NCI-H748 (cell line): ENCODE measurements around the gene TAS2R41.

Source experiments
- DNase-seq: peaks from one replicate; lab custom pipeline; 2025; ENCODE audit not compliant: unreplicated experiment; lab: John Stamatoyannopoulos, UW

The TAS2R41 gene

DNA sequence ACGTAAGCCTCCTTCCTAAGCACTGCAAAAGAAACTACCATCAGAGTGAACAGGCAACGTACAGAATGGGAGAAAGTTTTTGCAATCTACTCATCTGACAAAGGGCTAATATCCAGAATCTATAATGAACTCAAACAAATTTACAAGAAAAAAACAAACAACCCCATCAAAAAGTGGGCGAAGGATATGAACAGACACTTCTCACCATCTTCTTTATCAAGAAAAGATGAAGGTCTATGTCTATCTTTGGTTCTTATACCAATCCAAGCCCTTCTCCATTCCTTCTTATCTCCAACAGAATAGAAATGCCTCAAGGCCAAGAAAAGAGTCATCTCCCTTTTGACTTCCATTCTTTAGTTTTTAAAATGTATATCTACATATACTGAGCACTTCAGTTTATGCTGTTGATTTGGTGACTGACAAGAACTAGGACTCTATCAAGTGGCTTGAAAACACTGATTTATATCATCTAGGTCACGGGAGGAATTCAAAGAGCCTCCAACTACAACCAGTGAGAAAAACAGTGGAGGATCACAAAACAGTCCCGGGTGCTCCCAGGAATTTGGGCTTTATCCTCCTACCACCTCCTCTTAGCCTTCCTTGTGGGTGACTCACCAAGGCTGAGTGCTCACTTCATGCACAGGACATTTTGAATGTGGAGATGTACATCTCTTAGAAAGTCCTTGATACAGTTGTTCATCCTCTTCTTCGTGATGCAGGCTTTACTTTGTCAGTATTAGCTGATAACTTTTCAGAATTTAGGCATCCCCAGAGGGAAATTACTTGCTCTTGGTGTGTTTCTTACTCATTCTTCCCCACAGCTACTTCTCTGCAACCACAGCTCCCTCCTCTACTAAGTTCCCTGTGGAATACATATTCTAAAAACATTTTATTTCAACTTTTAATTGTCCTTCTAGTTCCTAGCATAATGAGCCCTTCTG is 15.4 kb downstream of the TAS2R41 start:
- no peak for DNase-seq

DNA sequence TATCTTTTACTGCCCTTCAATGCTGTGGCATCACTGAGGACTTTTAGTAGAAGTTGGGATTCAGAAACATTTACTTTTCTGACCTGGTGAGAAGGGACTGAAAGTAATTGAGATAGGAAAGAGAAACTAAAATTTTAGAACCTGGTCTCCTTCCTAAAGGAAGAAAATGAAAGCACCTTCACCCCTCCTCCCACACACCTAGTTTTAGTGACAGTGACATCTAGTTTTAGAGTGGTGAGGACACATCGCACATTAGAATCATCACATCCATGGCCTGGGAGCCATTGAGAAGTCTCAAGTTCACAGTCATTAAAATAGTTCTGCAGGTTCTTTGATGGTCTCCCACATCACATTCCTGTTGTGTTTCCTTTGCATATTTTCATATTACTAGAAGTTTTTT is 16.1 kb downstream of the TAS2R41 start:
- DNase-seq, result no peak

DNA sequence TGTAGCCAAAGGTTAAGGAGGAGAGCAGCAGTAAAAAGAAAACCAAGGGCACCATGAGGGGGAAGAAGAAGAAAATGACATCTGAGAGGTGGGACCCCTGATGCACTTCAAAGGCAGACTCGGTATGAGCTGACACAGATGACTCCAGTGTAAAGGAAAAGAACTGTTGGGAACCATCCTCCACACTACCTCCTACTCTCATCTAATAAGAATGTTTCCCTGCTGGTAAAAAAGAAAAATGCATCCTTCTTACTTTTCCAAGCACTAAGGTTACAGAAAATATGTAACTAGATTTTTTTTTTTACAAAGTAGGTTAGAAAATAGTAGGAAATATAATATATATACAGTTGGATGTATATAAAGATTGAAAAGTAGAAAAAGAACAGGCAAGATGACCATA is 16.9 kb downstream of the TAS2R41 start:
- DNase-seq, result no peak

DNA sequence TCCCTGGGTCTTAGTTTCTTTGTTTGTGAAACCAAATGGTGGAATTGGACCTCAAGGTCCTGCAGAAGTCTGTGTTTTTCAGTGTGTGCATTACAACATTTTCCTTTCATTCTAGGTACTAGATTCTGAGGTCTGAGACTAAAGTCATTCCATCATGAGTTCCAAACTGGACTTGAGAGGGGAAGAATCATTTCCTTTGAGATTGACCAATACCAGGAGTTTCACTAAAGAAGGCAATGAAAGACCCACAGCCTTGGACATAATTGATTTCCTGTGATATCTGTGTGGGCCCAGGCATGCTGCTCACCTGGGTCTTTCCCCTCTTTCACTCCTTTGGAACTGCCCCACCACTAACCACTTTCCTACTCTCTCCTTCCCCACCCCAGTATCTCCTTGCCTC is 18.2 kb downstream of the TAS2R41 start:
- no peak for DNase-seq

DNA sequence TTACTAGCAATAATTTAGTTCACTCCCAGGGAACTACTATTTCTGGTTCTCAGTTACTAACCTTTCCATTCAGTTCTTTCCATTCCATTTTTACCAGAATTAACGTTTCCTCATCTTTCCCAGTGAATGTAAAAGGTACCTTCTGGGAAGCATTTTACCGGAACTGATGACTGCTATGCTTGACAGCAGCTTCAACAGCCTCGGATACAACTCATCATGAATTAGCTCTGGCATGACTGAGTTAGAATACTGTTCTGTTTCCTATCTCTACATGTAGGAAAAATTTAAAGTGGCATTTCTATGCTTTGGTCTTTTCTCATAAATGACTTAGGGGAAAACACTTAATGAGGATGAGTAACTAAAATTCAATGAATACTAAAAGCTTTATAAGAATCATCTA is 18.6 kb downstream of the TAS2R41 start:
- no peak for DNase-seq

DNA sequence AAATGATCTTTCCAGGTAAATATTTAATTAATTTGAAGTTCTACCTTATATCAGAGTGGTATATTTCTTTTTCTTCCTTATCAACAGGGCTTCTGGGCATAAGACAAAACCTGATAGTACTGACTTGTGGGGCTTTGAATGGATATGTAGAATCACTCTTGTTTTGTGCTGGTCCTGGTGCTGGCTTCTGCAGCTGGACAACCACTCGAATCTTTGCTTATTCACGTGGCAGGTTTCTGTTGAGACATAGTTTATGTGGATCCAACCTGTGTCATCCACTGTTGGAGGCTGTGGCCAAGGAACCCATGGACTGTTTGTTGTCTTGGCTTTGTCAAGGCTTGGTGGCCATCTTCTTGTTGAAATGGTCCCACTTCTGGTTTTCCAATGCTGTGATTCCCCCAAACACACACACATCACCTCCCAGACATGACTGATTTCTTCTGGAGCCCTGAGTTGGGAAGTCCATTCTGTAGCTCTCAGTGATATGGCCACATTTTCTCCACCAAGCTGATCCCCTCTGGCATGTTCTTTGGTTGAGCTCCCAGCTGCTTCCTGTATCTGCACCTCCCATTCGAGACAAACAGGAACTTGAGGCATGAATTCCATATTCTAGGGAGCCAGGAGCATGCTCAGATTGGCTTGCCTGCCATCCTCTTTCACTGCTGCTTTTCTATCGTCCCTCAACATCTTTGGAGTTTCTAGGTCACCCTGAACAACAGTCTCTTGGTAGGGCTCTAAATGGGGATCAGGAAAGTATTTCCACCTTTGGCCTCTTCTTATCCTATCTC is 19.5 kb downstream of the TAS2R41 start:
- DNase-seq, result no peak

DNA sequence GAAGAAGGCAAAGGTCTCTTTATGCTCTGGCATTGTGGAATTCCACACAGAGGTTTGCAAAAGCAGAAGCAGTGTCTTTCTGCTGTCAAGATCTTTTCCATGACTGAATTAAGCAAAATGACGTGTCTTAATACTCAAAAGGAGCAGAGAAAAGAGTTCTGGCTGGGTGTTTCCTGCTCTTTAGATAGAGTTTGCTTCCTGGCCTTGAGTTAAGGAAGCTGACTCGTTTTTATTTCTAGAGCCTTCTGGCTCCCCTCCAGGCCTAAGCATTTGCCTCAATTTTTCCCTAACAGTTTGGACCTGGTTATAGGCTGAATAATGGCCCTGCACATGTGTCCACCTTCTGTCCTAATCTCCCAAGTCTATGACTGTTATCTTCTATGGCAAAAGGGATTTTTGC is 21.6 kb downstream of the TAS2R41 start:
- DNase-seq, result no peak

DNA sequence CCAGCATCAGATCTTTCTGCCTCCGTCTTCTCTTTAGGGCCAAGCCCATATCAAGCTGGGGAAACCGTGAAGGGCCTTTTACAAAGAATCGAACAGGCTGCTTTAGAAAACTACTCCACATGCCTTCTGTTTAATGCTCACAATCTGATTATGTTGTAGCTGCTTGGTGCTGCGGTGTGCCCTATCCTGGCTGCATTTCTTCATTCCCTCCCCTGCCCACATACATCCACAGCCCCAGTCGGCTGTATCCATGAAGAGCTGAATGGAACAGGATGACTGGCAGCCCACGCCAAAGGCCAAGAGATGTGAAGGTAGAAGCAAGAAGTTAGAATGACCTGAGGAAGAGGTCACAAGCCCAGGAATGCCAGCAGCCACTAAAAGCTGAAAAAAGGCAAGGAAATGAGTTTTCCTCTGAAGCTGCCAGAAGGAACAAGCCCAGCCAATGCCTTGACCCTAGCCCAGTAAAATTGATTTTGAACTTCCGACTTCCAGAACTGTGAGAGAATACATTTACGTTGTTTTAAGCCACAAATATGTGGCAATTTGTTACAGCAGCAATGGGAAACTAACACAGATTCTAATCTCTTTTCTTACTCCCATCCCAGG is 22.2 kb downstream of the TAS2R41 start:
- DNase-seq, result no peak

DNA sequence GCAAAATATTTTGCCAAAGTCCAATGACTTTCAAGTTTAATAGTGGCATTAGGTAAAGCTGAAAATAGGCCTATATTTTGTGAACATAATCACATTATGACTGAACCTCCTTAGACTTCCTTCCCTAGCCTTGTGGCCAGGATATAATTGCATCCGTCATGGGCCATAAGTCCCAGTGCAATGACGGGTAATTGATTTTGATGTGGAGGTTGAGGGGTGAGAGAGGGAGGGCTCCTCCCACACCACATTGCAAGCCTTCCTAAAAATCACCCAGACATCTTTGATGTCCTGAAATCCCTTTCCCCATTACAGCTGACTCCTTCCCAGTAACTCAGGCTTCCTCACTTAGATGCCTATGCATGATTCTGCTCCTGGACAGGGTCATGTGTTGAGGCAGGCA is 25.6 kb downstream of the TAS2R41 start:
- no peak for DNase-seq

DNA sequence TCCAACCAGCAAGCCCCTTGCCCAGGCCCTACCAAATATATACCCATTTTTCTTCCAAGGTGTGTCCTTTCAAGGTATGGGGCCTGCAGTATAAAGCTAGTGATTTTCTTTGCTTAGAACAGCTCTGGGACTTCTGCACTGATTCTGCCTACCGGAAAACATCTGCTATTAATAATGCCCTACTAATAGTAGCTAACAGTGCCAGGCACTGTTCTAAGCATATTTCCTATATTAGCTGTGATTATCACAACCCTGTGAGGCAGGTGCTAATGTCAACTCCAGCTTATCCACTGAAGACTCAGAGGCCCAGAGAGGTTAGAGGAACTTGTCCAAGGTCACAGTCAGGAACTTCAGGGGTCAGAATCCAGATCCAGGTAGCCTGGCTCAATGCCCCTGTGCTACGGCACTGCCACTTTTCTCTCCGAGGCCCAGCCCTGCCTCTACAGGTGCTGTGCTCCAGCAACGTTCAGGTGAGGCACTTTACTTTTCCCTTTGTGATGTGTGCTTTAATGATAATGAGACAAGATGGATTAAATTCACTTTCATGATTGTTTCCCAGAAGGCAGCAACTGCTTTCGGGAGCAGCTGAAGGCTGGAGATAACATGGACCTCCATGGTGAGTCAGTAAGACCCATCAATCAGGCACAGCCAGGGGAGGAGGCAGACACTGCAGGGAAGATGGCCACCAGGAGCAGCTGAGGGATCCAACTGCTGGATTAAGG is 26.7 kb downstream of the TAS2R41 start:
- DNase-seq, result no peak

DNA sequence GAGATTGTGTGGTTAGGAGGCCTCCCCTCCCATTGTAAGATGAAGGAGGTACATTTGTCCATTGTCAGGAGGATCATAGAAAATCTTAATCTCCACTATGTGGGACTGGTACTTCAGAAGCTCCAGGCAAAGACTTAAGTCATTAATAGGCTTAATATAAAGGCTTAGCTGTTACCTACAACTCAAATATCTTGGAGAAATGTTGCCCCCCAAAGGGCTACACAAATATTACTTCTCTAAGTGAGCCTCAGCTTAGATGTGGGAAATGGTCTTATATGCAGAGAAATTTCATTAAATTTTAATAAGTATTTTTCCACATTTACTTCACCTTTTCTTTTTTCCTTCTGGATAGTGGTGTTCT is 27.2 kb downstream of the TAS2R41 start:
- no peak for DNase-seq

DNA sequence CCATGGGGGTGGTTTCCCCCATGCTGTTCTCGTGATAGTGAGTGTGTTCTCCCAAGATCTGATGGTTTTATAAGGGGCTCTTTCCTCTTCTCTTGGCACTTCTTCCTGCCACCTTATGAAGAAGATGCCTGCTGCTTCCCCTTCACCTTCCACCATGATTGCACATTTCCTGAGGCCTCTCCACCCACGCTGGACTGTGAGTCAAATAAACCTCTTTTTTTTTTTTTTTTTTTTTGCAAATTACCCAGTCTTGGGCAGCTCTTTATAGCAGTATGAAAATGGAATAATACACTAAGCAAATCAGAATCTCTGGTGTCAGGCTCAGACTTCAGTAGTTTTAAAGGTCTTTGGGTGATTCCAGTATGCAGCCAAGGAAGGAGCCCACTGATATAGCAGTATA is 28.2 kb downstream of the TAS2R41 start:
- DNase-seq, result no peak

DNA sequence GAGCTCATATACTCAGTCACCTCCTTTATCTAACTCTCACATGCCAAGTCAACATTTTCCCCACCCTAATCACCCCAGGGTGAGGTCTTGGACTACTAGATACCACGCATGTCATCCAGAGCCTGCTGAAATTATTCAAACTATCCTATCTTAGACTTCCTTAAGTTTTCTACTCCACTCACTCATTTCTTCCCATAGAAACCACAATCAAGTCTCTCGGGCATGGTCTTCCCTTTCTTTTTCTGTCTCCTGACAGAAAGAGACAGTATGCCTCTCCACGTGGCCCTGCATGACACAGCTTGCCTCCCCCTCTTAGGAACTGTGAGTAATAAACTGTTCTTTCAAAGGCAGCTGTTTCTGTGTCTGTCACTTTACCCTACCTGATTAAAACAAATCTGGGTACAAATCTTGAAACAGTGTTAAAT is 29.4 kb downstream of the TAS2R41 start:
- no peak for DNase-seq

DNA sequence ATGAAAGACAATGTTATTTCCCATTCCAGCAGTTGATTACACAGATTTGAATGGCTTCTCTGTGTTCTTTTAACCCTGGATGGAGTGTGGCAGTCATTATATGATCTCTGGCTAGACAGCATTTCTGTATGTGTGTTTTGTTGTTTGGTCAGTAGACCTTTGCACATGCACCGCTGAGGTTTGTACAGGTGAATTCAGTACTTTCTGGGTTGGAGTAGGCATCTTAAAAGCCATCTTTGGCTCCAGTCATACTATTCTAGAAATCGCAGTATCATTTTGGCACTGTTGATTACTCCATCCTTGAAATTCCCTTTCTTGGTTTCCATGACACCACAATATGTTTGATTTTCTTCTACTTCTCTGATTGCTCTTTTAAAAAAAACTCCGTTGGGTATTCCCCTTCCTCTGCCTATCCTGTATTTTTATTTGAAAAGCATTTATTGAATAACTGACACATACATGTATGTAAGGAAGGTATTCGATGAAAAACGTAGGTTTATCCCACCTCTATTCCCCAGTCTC is 29.9 kb downstream of the TAS2R41 start:
- no peak for DNase-seq

DNA sequence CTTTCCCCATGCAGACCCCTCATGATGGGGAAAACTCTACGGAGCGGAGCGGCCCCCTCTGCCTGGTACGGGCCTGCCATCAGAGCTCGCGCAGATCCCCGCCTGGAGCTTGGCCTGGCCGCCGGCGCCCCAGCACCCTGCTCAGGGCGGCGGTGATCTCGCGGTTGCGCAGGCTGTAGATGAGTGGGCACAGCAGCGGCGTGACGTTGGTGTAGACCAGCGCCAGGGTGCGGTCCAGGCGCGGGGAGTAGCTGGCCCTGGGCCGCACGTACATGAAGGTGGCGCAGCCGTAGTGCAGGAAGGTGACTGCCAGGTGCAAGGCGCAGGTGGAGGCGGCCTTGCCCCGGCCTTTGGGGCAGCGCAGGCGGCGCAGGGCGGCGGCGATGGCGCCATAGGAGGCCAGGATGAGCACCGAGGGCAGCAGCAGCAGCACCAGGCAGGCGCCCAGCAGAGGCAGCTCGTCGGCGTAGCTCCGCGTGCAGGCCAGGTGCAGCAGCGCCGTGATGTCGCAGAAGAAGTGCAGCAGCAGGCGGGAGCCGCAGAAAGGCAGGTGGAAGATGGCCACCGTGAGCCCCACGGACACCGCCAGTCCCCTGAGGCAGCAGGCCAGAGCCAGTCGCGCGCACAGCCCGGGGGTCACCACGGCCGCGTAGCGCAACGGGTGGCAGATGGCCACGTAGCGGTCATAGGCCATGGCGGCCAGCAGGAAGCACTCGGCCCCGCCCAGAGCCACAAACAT is 33.4 kb downstream of the TAS2R41 start:
- no peak for DNase-seq

DNA sequence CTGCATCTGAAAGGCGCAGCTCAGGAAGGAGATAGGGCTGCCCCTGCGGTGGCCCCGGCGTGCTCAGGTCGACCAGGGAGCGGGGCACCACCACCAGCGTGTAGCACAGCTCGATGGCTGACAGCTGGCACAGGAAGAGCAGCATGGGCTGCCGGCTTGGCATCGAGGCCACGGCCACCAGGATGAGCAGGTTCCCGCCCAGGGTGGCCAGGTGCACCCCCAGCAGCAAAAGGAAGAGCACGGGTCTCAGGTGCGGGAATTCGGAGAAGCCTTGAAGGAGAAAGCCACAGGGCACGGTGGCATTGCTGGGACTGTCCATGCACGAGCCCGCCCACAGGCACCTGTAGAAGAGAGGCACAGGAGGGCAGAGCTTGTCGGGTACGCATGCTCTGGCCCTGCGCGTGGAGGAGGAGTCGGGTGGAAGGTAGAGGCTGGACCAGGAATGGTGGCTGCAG is 33.9 kb downstream of the TAS2R41 start:
- no peak for DNase-seq

DNA sequence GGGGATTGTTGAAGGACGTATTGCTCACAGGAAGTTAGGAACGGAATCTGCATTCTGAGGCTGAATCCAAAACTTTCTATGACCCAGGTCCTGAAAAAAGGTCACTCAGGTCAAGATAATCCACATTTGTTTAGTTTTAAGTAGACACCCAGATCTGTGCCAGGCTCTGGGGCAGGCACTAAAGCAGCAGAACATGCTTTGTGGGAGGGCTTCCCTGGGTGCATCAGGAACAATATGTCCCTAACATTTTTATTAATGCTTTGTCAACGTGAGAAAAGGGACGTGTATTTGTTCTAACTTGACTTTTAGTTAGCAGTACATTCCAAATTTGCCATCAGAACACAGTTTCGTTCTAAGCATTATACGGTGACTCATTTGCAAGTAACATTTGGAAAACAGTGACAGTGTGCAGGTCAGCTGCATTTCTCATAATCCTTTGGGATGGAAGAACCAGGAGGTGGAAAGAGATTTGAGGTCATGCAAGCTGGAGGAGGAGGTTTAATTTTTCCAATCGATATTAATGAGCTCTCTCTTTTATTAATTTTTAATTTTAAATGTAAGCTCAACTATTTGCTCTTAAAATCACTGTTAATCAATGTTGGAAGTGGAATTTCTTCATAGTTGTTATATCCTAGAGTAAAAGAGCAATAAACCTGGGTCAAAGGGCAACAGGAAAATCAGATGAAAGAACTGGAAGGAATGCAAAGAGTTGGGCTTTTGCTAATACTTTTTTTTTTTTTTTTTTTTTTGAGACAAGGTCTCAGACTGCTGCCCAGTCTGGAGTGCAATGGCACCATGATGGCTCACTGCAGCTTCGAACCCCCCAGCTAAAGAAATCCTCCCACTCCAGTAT is 35.0 kb downstream of the TAS2R41 start:
- DNase-seq, result no peak

DNA sequence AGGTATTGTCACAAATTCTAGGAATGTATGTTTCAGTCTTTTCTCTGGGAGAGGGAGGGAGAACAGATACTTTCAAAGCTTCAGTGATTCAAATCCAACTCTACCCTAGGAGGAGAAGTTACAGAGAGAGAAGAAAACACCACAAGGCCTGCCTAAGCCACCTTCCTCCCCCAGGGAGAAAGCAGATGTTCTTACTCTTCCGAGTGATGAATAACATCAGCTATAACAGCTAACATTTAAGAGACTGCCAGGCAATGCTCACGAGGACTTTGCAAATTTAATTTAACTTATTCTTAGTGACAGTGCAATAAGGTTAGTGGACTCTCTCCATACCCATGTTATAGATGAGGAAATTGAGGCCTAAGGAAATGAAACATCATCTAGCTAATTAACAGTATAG is 36.8 kb downstream of the TAS2R41 start:
- DNase-seq, result no peak

DNA sequence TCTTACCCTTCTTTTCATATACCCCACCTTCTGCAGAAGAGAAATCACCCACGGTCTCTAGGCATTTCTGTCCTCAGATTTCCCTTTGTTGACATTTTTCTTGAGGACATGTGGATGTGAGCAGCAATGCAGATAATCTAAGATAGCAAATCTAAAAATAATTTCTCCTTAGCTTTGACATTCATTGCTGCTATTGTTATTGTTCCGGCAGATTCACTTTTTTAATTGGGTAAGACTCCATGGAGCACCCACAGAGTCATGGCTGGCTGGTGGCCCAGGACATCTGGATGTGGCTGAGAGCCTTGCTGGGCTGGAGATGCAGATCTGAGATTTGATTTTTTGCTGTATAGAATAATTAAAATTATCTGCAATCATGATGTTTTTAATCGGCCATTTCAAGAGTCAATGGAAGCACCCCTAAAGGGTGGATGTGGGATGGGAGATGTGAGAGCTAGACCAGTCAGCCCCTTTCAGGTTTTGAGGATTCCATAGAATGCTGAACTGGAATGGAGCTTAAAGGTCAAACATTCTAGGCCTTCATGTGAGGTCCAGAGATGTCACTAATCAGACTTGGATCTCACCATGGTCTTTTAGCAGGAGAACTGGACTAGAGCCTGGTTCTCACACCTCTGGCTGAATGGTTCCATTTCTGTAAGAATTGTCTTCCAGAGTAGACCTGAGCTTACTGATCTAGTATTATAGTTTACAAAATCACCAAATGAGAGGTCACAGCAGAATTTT is 37.5 kb downstream of the TAS2R41 start:
- no peak for DNase-seq
